Lung (tissue), 12 donors: ENCODE results near the gene NFYC. TPM values are rescaled to one million over a fixed set of nuclear protein-coding genes. Genes with fewer than 3 reads are reported as not detected.
A peak's percentile ranks its signal among the peaks of the same experiment; 100 is the strongest.

Experiments used
- ATAC-seq: fragments of 200-7000 bp; cut with Tn5 transposase; one replicate; pipeline ENCODE4 v1.9.1; 2020; ENCODE audit warnings: moderate number of reproducible peaks; ENCODE audit not compliant: insufficient read depth, low FRiP score
- DNase-seq, 3 donors: peaks; one replicate each; pipeline ENCODE4 v3.0.0-alpha.2; 2013 to 2017
- H3K27ac ChIP-seq, 2 donors: one replicate each; pipeline ENCODE4 v1.5.1; 2013; ENCODE audit warnings: mild to moderate bottlenecking in 2 of 2, moderate library complexity in 2 of 2, control low read depth in 1 of 2, inconsistent platforms in 1 of 2, low read depth in 1 of 2, low read length in 1 of 2
- H3K27me3 ChIP-seq, 3 donors: one replicate each; pipeline ENCODE4 v1.5.1; 2013; ENCODE audit warnings: low read length in 2 of 3; ENCODE audit not compliant: control insufficient read depth in 3 of 3, insufficient read depth in 3 of 3
- H3K36me3 ChIP-seq, 4 donors: one replicate each; pipeline ENCODE4 v1.5.1; 2013; ENCODE audit warnings: low read length in 4 of 4, mild to moderate bottlenecking in 1 of 4, moderate library complexity in 1 of 4; ENCODE audit not compliant: control insufficient read depth in 4 of 4, insufficient read depth in 4 of 4
- H3K4me1 ChIP-seq, 5 donors: one replicate each; pipeline ENCODE4 v1.5.1; 2013; ENCODE audit warnings: low read length in 5 of 5, mild to moderate bottlenecking in 2 of 5, moderate library complexity in 1 of 5; ENCODE audit not compliant: control insufficient read depth in 5 of 5, insufficient read depth in 5 of 5
- H3K4me3 ChIP-seq: one replicate; pipeline ENCODE4 v1.5.1; 2013; ENCODE audit warnings: mild to moderate bottlenecking, control low read depth, moderate library complexity
- H3K9ac ChIP-seq, 2 donors: one replicate each; pipeline ENCODE4 v1.5.1; 2013; ENCODE audit warnings: low read length in 2 of 2, control low read depth in 1 of 2; ENCODE audit not compliant: insufficient read depth in 1 of 2
- H3K9me3 ChIP-seq, 4 donors: one replicate each; pipeline ENCODE4 v1.5.1; 2013; ENCODE audit warnings: low read length in 3 of 4, mild to moderate bottlenecking in 1 of 4, moderate library complexity in 1 of 4; ENCODE audit not compliant: control insufficient read depth in 4 of 4, insufficient read depth in 3 of 4
- WGBS, 2 donors: extraction: QIAGEN DNeasy Blood & Tissue Kit; methylation state at CpG; one replicate each; pipeline ENCODE4 v1.1.7; 2013; 5-methylcytosine and 5-hydroxymethylcytosine counted together
- polyA plus RNA-seq, 2 donors: library from polyadenylated mRNA; stranded (reverse); fragments of 200-250 nt; gene quantifications; one replicate each; pipeline ENCODE4 v1.2.1, GENCODE V29; 2013
- total RNA-seq, 2 donors: library from RNA; depleted of rRNA in 1 of 2; stranded (reverse); fragments of >200 nt in 1 of 2; gene quantifications; one replicate each; pipeline ENCODE4 v1.2.1, GENCODE V29; 2014 to 2021
- TF ChIP-seq, protein P1 (sequence below): IDR thresholded peaks from 2 replicates; pipeline ENCODE4 v1.5.1; 2012; ENCODE audit warnings: mild to moderate bottlenecking; ENCODE audit errors: control extremely low read depth, extremely low read depth
- donor health status: control.
- donor health status: control.
- donor health status: Bipolar disorder and iron deficiency.
- donor health status: healthy.
- donor health status: DM: yes; HTN: yes; CAD: no.

Gene NFYC
- total and polyA plus RNA-seq, 4 donors: 28.6 to 69.5 (median 50.3) TPM

DNA sequence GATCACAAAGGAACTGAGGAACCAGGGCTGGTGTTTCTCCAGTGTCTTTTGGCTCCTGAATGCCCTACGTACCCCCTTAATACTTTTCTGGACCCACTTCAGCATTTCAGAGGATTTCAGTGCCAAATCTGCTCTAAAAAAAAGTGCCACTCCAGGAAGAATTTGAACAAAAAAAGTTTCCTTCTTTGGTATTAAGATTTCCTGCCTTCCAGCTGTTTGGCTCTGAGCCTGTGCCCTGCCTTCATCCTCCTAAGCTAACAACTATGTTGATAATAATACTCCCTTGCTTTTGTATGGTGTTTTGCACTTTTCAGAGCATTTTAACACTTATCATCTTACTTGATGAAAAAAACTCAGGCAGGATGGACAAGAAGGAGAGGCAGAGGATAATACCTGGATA is 15.0 kb upstream of the NFYC start:
- Histone ChIP-seq H3K27me3 (no peaks in the 10 kb centered on the region), H3K9ac (no peak overlapping the region), H3K4me1 (peaks cover 0 to 5% (median 0%) of the 10 kb centered on the region in 5 donors), H3K9me3 (no peaks in the 10 kb centered on the region), H3K27ac (no peak overlapping the region), H3K36me3 (no peaks in the 10 kb centered on the region), H3K4me3 (no peak overlapping the region)
- 0 to 16% methylated on average over 1 of the region's 1 CpG for WGBS, 2 donors
- ATAC-seq (no peak), DNase-seq (peak in 2 of 3 donors; percentile 31 to 41)
- TF ChIP-seq, protein P1, sequence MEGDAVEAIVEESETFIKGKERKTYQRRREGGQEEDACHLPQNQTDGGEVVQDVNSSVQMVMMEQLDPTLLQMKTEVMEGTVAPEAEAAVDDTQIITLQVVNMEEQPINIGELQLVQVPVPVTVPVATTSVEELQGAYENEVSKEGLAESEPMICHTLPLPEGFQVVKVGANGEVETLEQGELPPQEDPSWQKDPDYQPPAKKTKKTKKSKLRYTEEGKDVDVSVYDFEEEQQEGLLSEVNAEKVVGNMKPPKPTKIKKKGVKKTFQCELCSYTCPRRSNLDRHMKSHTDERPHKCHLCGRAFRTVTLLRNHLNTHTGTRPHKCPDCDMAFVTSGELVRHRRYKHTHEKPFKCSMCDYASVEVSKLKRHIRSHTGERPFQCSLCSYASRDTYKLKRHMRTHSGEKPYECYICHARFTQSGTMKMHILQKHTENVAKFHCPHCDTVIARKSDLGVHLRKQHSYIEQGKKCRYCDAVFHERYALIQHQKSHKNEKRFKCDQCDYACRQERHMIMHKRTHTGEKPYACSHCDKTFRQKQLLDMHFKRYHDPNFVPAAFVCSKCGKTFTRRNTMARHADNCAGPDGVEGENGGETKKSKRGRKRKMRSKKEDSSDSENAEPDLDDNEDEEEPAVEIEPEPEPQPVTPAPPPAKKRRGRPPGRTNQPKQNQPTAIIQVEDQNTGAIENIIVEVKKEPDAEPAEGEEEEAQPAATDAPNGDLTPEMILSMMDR: no peak

DNA sequence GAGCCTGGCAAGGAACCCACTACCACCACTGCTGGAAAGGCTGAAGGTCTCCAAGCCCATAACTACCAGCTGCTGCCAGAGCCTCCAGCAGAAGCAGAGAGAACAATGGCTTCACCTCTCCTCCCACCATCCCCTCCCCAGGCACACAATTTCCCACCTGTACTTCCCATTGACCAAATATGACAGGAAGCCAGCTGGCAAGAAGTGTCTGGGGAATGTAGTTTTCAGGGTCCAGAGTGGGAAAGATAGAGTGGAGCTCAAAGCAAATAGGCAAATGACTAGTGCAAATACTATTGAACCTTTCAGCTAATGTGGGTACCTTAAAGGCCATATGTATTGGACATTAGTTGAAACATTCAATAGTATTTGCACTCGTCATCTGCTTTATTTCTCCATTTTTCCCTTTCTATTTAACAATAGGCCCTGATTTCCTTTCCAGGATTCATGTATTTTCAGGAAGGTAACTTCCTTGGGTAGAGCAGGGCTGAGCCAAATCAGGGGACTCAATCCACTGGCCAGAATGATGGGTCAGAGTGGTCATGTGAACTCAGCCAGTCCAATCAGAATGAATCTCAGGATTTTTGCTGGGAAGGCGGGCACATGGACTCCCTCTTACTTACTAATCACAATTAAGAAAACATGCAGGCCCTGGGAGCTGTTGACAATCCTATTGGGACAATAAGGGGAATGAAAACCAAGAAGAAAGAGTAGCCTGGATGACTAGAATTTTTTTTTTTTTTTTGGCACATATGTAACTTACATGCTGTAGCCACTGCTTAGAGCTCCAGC is 12.1 kb upstream of the NFYC start:
- ATAC-seq (no peak), DNase-seq (no peak)
- Histone ChIP-seq H3K36me3 (no peaks in the 10 kb centered on the region), H3K9ac (no peak overlapping the region), H3K4me3 (no peak overlapping the region), H3K27me3 (no peaks in the 10 kb centered on the region), H3K9me3 (no peaks in the 10 kb centered on the region), H3K27ac (no peak overlapping the region), H3K4me1 (peaks cover 0 to 5% (median 0%) of the 10 kb centered on the region in 5 donors)
- TF ChIP-seq, protein P1: no peak
- 94 to 97% methylated on average over 2 of the region's 2 CpGs for WGBS, 2 donors

DNA sequence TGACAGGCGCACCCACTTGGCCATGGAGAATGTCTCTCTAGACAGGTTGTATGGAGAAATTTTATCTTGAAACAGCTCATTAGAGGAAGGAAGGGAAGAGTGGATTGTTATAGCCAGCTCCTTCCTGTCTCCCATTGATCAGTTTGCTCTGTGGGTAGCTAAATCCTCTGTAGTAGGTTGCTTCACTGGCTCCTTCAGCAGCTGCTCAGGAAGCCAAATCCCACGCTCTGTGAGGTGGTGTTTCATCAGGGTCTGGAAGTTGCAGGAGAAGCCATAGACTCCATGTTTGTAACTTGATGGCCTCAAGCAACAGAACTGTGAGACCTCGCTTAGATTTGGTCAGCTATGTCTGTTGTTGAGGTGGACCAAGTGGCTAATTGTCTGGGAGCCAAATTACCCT is 6.8 kb upstream of the NFYC start:
- Histone ChIP-seq H3K27ac (no peak overlapping the region), H3K27me3 (no peaks in the 10 kb centered on the region), H3K9me3 (no peaks in the 10 kb centered on the region), H3K4me3 (no peak overlapping the region), H3K9ac (no peak overlapping the region), H3K4me1 (no peaks in the 10 kb centered on the region), H3K36me3 (peaks cover 0 to 4% (median 0%) of the 10 kb centered on the region in 4 donors)
- DNase-seq (no peak), ATAC-seq (no peak)
- TF ChIP-seq, protein P1: no peak
- 68 to 79% methylated on average over 3 of the region's 3 CpGs for WGBS, 2 donors
